Neuronal stem cell (in vitro differentiated cells): Measurements from ENCODE around the gene MGAT3.

Experiments used
- DNase-seq: peaks from one replicate; pipeline ENCODE4 v3.0.0-alpha.2; 2013; ENCODE audit warnings: low spot score
- H2AFZ ChIP-seq: one replicate; pipeline ENCODE4 v1.6.1; 2013; ENCODE audit warnings: mild to moderate bottlenecking, low read length, inconsistent platforms
- H2AK5ac ChIP-seq: 2 replicates; pipeline ENCODE4 v1.6.1; 2013; ENCODE audit warnings: low read depth, mild to moderate bottlenecking, inconsistent platforms, low read length, moderate library complexity, mixed read lengths
- H2BK120ac ChIP-seq: 2 replicates; pipeline ENCODE4 v1.6.1; 2013; ENCODE audit warnings: low read depth, mild to moderate bottlenecking, inconsistent platforms, low read length, moderate library complexity, mixed read lengths
- H2BK12ac ChIP-seq: one replicate; pipeline ENCODE4 v1.6.1; 2013; ENCODE audit warnings: low read length, inconsistent platforms
- H2BK15ac ChIP-seq: 2 replicates; pipeline ENCODE4 v1.6.1; 2013; ENCODE audit warnings: mild to moderate bottlenecking, low read length, inconsistent platforms, mixed read lengths
- H2BK5ac ChIP-seq: one replicate; pipeline ENCODE4 v1.6.1; 2013; ENCODE audit warnings: inconsistent platforms, mild to moderate bottlenecking, low read length, moderate library complexity
- H3K14ac ChIP-seq: one replicate; pipeline ENCODE4 v1.6.1; 2013; ENCODE audit warnings: low read length, inconsistent platforms
- H3K18ac ChIP-seq: 2 replicates; pipeline ENCODE4 v1.6.1; 2013; ENCODE audit warnings: low read length, inconsistent platforms
- H3K23ac ChIP-seq: 2 replicates; pipeline ENCODE4 v1.6.1; 2013; ENCODE audit warnings: low read depth, mild to moderate bottlenecking, mixed read lengths, low read length, inconsistent platforms; ENCODE audit not compliant: poor library complexity
- H3K27ac ChIP-seq: replicated peaks from 3 replicates; pipeline ENCODE4 v1.5.1; 2013; ENCODE audit warnings: low read length, inconsistent platforms
- H3K27me3 ChIP-seq, 3 experiments: 2 replicates each; pipeline ENCODE4 v1.6.1; 2013; ENCODE audit warnings: low read length in 3 of 3, mild to moderate bottlenecking in 2 of 3, inconsistent platforms in 1 of 3, low read depth in 1 of 3, mixed read lengths in 1 of 3, moderate library complexity in 1 of 3; ENCODE audit not compliant: control insufficient read depth in 3 of 3, insufficient read depth in 3 of 3
- H3K36me3 ChIP-seq, 2 donors: replicated peaks in 1 of 2; 2 replicates each; pipeline ENCODE4 v1.6.1; 2013; ENCODE audit warnings: low read length in 2 of 2; ENCODE audit not compliant: control insufficient read depth in 2 of 2, insufficient read depth in 2 of 2
- H3K4ac ChIP-seq: 2 replicates; pipeline ENCODE4 v1.6.1; 2013; ENCODE audit warnings: inconsistent platforms, mild to moderate bottlenecking, low read length, moderate library complexity
- H3K4me1 ChIP-seq, 2 donors: 1 replicate in 1 of 2; 2 replicates in 1 of 2; pipeline ENCODE4 v1.6.1; 2013; ENCODE audit warnings: low read length in 2 of 2, low read depth in 1 of 2; ENCODE audit not compliant: control insufficient read depth in 2 of 2, insufficient read depth in 1 of 2
- H3K4me2 ChIP-seq: one replicate; pipeline ENCODE4 v1.6.1; 2013; ENCODE audit warnings: mild to moderate bottlenecking, low read length, inconsistent platforms; ENCODE audit not compliant: insufficient read depth, poor library complexity, severe bottlenecking
- H3K4me3 ChIP-seq, 2 donors: 2 replicates each; pipeline ENCODE4 v1.5.1; 2013; ENCODE audit warnings: low read length in 2 of 2, mild to moderate bottlenecking in 2 of 2, inconsistent platforms in 1 of 2, moderate library complexity in 1 of 2
- H3K79me1 ChIP-seq: one replicate; pipeline ENCODE4 v1.6.1; 2013; ENCODE audit warnings: low read depth, mild to moderate bottlenecking, inconsistent platforms, low read length, moderate library complexity
- H3K9ac ChIP-seq: one replicate; pipeline ENCODE4 v1.6.1; 2013; ENCODE audit warnings: mild to moderate bottlenecking, low read depth, low read length, inconsistent platforms; ENCODE audit not compliant: poor library complexity
- H3K9me3 ChIP-seq, 2 donors: replicated peaks in 1 of 2; 2 replicates each; pipeline versions ENCODE3 to v1.6.1; 2013; ENCODE audit warnings: low read length in 2 of 2, mild to moderate bottlenecking in 2 of 2, inconsistent platforms in 1 of 2, low read depth in 1 of 2, mixed read lengths in 1 of 2, moderate library complexity in 1 of 2; ENCODE audit not compliant: control insufficient read depth in 2 of 2, insufficient read depth in 1 of 2
- H4K8ac ChIP-seq: one replicate; pipeline ENCODE4 v1.6.1; 2013; ENCODE audit warnings: low read depth, mild to moderate bottlenecking, inconsistent platforms, low read length, moderate library complexity
- H4K91ac ChIP-seq: one replicate; pipeline ENCODE4 v1.6.1; 2013; ENCODE audit warnings: low read length, low read depth, mild to moderate bottlenecking, inconsistent platforms; ENCODE audit not compliant: poor library complexity
- WGBS, 2 donors: extraction: QIAGEN DNeasy Blood & Tissue Kit; methylation state at CpG; one replicate each; pipeline ENCODE4 v1.1.7; 2013; ENCODE audit warnings: missing lambda C conversion rate in 2 of 2, mixed read lengths in 1 of 2; ENCODE audit not compliant: insufficient read length in 2 of 2, insufficient replicate concordance in 1 of 2; ENCODE audit errors: extremely low coverage in 2 of 2; 5-methylcytosine and 5-hydroxymethylcytosine counted together

The MGAT3 gene

DNA sequence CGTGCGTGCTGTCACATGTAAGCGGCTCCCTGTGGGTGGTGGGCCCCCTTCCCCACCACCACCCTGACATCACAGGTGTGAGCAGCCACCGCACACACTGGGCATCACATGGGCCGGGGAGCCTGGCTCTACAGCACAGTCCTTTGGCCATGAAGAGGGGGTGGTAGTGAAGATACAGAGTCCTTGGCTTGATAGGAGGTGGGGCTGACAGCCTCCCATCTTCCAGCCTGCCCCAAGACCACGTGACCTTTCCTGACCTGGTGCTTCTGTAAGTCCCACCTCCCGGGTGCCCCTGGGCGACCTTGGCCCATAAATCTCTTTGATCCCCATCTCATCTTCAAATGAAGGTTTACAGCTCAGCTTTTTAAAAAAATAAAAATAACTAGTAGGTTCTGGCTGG lies 21.2 kb upstream of the MGAT3 start:
- Histone ChIP-seq H2AK5ac (peak overlapping the region; percentile 70), H3K23ac (no peak overlapping the region), H2BK15ac (no peak overlapping the region), H3K4me2 (no peak overlapping the region), H3K4ac (no peak overlapping the region), H3K27me3 (peaks cover 0 to 4% (median 0%) of the 10 kb centered on the region in 3 experiments), H2BK120ac (no peak overlapping the region), H3K36me3 (peaks cover 11 to 19% of the 10 kb centered on the region in 2 donors), H4K91ac (no peak overlapping the region), H3K18ac (no peak overlapping the region), H2BK12ac (no peak overlapping the region), H3K4me3 (no peak overlapping the region), H3K4me1 (peaks cover 5 to 6% of the 10 kb centered on the region in 2 donors), H3K27ac (no peak overlapping the region), H3K9ac (peak overlapping the region; percentile 30), H4K8ac (no peak overlapping the region), H3K79me1 (no peaks in the 10 kb centered on the region), H2AFZ (no peak overlapping the region), H3K9me3 (peaks cover 0 to 2% of the 10 kb centered on the region in 2 donors), H3K14ac (peak overlapping the region; percentile 31), H2BK5ac (no peak overlapping the region)
- no peak for DNase-seq
- WGBS, 2 donors, result no CpG with 5 or more reads among the region's 8 CpGs

DNA sequence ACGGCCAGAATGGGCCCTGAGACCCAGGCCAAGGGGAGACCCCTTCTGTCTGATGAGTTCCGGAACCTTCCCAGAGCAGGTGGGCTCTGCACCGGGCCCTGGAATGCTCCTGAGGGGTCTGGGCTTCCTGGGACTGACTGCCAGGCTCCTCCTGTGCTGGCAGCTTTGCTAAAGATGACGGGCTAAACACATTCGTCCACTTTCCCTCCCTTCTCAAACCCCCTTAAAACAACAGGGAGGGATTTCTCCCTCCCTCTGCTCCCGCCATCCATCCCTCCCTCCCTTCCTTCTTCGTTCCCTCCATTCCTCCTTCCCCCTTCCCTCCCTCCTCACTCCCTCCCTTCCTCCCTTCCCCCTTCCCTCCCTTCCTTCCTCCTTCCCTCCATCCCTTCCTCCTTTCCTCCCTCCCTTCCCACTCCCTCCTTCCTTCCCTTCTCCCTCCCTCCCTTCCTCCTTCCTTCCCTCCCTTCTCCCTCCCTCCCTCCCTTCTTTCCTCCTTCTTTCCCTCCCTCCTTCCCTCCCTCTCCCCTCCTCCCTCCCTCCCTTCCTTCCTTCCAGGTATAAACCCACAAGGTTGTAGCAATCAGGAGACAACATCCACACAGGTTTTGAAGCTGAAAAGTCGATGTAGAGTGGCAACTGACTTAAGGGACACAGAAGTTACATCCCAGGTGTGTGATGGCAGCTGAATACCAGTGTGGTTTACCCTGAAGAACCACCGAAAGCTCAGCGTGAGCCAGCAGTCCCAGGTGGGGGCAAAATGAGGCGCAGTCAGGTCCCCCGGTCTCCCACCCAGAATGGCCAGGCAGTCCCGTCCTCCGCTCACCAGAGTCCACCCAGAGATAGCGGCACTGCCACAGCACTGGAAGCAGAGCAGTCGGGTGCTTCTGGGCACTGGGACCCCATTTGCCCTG lies 18.8 kb upstream of the MGAT3 start:
- Histone ChIP-seq H3K23ac (peak overlapping the region; percentile 55), H3K4me1 (peaks cover 5 to 6% of the 10 kb centered on the region in 2 donors), H2BK12ac (peak overlapping the region; percentile 4), H2AFZ (peak overlapping the region; percentile 71), H2BK5ac (no peak overlapping the region), H3K9ac (no peak overlapping the region), H4K91ac (no peak overlapping the region), H3K4me2 (no peak overlapping the region), H3K27ac (no peak overlapping the region), H2BK15ac (no peak overlapping the region), H3K27me3 (peaks cover 0 to 4% (median 0%) of the 10 kb centered on the region in 3 experiments), H2BK120ac (peak overlapping the region; percentile 19), H3K4ac (no peak overlapping the region), H3K9me3 (peaks cover 0 to 2% of the 10 kb centered on the region in 2 donors), H2AK5ac (peak overlapping the region; percentile 71), H3K4me3 (no peak overlapping the region), H3K18ac (peak overlapping the region; percentile 95), H3K14ac (no peak overlapping the region), H3K79me1 (no peaks in the 10 kb centered on the region), H3K36me3 (no peaks in the 10 kb centered on the region), H4K8ac (no peak overlapping the region)
- DNase-seq, result no peak
- no CpG with 5 or more reads among the region's 16 CpGs for WGBS, 2 donors

DNA sequence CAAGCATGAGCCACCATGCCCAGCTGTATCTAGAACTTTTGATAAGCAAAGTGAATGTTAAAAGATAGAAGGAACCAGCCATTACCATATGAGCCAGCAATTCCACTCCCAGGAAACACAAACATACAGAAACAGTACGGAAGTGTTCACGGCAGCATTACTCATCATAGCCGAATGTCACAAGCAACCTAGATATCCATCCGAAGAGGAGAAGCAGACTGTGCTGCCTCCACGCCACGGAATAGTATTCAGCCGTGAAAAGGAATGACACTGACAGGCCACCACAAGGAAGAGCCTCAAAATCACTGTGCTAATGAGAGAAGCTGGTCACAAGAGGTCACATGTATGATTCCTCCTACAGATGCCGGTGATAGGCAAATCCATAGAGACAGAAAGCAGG lies 17.6 kb upstream of the MGAT3 start:
- DNase-seq, result no peak
- WGBS, 2 donors, result no CpG with 5 or more reads among the region's 8 CpGs
- H3K27me3 ChIP-seq, result peaks cover 0 to 4% (median 0%) of the 10 kb centered on the region in 3 experiments

DNA sequence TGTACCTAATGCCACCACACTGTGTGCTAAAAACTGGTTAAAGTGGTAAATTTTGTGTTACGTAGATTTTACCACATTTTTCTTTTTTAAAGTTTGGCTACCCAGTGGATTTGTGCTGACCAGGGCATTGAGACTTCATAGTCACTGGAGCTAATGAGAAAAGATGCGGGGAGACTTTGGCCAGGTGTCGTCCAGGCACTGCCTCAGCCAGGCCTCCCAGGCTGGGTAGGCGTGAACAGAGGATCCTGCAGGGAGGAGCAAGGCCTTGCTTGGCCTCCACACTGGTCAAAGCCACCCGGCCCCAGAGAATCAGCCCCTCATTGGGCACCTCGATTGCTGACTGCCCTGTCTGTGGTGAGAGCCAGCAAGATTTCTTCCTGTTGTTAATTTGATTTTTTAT lies 13.4 kb upstream of the MGAT3 start:
- DNase-seq, result no peak
- Histone ChIP-seq H4K8ac (no peak overlapping the region), H3K4ac (no peak overlapping the region), H2AK5ac (peak overlapping the region; percentile 64), H3K9ac (no peak overlapping the region), H3K79me1 (no peaks in the 10 kb centered on the region), H3K27ac (no peak overlapping the region), H3K4me2 (no peak overlapping the region), H2BK120ac (no peak overlapping the region), H3K18ac (no peak overlapping the region), H4K91ac (no peak overlapping the region), H3K23ac (no peak overlapping the region), H3K4me3 (no peak overlapping the region), H3K27me3 (peaks cover 0 to 2% (median 0%) of the 10 kb centered on the region in 3 experiments), H2BK15ac (no peak overlapping the region), H3K4me1 (peaks cover 7% of the 10 kb centered on the region in 2 donors), H3K14ac (no peak overlapping the region), H2BK12ac (no peak overlapping the region), H2AFZ (no peak overlapping the region), H3K36me3 (no peaks in the 10 kb centered on the region), H2BK5ac (no peak overlapping the region), H3K9me3 (no peaks in the 10 kb centered on the region)
- WGBS, 2 donors, result no CpG with 5 or more reads among the region's 6 CpGs

More for the DNA sequence above, 17.6 kb upstream of the MGAT3 start:
- H2BK15ac ChIP-seq, result no peak overlapping the region
- H2AFZ ChIP-seq, result no peak overlapping the region
- no peak overlapping the region for H2AK5ac ChIP-seq
- H3K14ac ChIP-seq, result no peak overlapping the region
- no peak overlapping the region for H3K18ac ChIP-seq
- H3K36me3 ChIP-seq, result no peaks in the 10 kb centered on the region
- no peaks in the 10 kb centered on the region for H3K79me1 ChIP-seq
- no peaks in the 10 kb centered on the region for H3K9me3 ChIP-seq
- no peak overlapping the region for H4K8ac ChIP-seq
- H3K4me1 ChIP-seq, result peaks cover 5% of the 10 kb centered on the region in 2 donors
- H2BK120ac ChIP-seq, result no peak overlapping the region
- no peak overlapping the region for H3K4me3 ChIP-seq
- H3K27ac ChIP-seq, result no peak overlapping the region
- no peak overlapping the region for H3K4me2 ChIP-seq
- H2BK5ac ChIP-seq, result no peak overlapping the region
- H3K4ac ChIP-seq, result no peak overlapping the region
- no peak overlapping the region for H3K23ac ChIP-seq
- no peak overlapping the region for H3K9ac ChIP-seq
- H4K91ac ChIP-seq, result no peak overlapping the region
- H2BK12ac ChIP-seq, result no peak overlapping the region
